Measurements from ENCODE around the gene ABO.

GRCh38 chr9:133249337-133249736, 25.7 kb downstream of the ABO start:
- no peak for TF ChIP-seq CTCF (conservative IDR thresholded peaks at IDR 0.05)
- no peak for TF ChIP-seq EZH2 (IDR thresholded peaks at IDR 0.05; ENCODE audit: low read depth)
